Measurements from ENCODE around the gene PLCG2. TPM values are rescaled to one million over a fixed set of nuclear protein-coding genes. Genes with fewer than 3 reads are reported as not detected.
"Not testable (repeated sequence)": the region's sequence is repeated elsewhere in the genome, so short reads cannot be mapped to it uniquely, and the experiment has no call there.

The PLCG2 gene
- total RNA-seq, 1 experiment from 2014 or later = 0.08 TPM

DNA sequence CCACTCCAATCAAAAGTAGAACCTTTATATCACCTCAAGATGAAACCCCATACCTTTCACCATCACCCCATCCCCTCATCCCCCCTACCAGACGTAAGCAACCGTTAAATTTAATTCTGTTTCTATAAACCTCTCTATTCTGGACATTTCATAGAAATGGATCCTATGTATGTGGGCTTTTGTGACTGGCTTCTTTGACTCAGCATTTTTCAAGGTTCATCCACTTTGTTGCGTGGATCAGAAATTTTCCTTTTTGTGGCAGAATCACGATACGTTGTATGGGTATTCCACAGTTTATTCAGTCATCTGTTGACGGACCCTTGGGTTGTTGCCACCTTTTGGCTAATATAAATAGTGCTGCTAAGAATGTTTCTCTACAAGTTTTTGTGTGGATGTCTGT lies 8.6 kb downstream of the PLCG2 start:
- Histone ChIP-seq H3K4me3 (no peak overlapping the region), H3K36me3 (no peaks in the 10 kb centered on the region), H3K4me1 (replicated peaks) (no peaks in the 10 kb centered on the region), H3K27ac (no peak overlapping the region), H3K27me3 (replicated peaks) (0 out of 2 replicates have a peak, but pooled peaks cover 3% of the 10 kb centered on the region), H3K9me3 (replicated peaks) (no peaks in the 10 kb centered on the region)
- no peak for DNase-seq (ENCODE audit: low read depth in 1 of 2, low spot score in 2 of 2)

- no peak for DNase-seq (ENCODE audit: low read depth in 1 of 2, low spot score in 2 of 2)
- H3K36me3 ChIP-seq = no peaks in the 10 kb centered on the region
- H3K4me3 ChIP-seq = no peak overlapping the region
- no peaks in the 10 kb centered on the region for H3K9me3 ChIP-seq (replicated peaks)
- H3K27ac ChIP-seq = no peak overlapping the region
- no peaks in the 10 kb centered on the region for H3K4me1 ChIP-seq (replicated peaks)
- peaks cover 3% of the 10 kb centered on the region; the same call in 1 of the 2 replicates for H3K27me3 ChIP-seq (replicated peaks)
Observed at GRCh38 chr16:81790277-81790676, 11.2 kb downstream of the PLCG2 start.

DNA sequence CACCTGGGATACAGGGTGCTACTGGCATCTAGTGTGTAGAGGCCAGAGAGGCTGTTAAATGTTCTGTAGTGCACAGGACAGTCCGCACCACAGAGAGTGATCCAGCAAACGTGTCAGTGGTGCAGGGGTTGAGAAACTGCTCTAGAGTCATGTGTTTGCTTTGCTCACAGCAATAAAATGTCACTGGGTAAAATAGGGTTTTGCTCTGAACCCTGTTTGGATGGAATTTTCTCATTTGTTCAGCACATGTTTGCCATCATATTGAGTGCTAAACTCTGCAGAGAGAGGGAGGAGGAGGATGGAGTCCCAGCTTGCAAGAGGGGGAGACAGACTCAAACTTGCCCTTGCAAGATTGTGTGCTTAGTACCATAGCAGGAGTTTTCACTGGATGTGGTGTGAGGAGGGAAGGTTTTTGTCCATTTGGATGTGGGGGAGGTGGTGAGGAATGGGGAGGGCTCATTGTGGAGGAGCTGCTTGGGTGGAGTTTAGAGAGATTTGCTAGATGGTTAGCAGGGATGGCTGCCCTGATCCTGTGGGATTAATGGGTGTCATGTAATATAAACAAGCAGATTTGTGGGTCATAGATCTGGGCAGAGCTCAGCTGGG lies 11.8 kb downstream of the PLCG2 start:
- H3K36me3 ChIP-seq = no peaks in the 10 kb centered on the region
- no peak overlapping the region for H3K4me3 ChIP-seq
- no peak for DNase-seq (ENCODE audit: low read depth in 1 of 2, low spot score in 2 of 2)
- H3K9me3 ChIP-seq (replicated peaks) = no peaks in the 10 kb centered on the region
- peaks cover 3% of the 10 kb centered on the region; the same call in 1 of the 2 replicates for H3K27me3 ChIP-seq (replicated peaks)
- H3K4me1 ChIP-seq (replicated peaks) = no peaks in the 10 kb centered on the region
- no peak overlapping the region for H3K27ac ChIP-seq

DNA sequence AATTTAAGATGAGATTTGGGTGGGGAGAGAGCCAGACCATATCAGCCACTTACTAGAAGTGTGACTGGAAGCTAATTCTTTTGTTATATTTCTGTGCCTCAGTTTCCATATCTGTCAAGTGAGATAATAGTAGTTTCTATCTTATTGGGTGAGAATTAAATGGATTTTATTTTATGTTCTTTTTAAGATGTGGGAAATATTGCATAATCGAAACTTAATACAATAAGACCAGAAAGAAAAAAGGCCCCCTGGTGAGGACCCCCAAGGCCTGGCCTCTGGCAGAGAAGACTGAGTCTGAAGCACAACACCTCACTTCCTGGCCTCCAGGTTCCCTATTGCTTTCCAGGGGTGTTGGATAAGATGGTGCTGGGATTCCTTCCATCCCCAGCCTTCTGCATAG lies 13.7 kb downstream of the PLCG2 start:
- Histone ChIP-seq H3K9me3 (replicated peaks) (no peaks in the 10 kb centered on the region), H3K4me3 (no peak overlapping the region), H3K4me1 (replicated peaks) (no peaks in the 10 kb centered on the region), H3K27ac (no peak overlapping the region), H3K27me3 (replicated peaks) (peaks cover 3% of the 10 kb centered on the region; the same call in 1 of the 2 replicates), H3K36me3 (no peaks in the 10 kb centered on the region)
- DNase-seq (ENCODE audit: low read depth in 1 of 2, low spot score in 2 of 2) = no peak

- H3K27me3 ChIP-seq (replicated peaks) = peaks cover 3% of the 10 kb centered on the region; the same call in 1 of the 2 replicates
- no peak for DNase-seq (ENCODE audit: low read depth in 1 of 2, low spot score in 2 of 2)
- no peaks in the 10 kb centered on the region for H3K9me3 ChIP-seq (replicated peaks)
- H3K36me3 ChIP-seq = no peaks in the 10 kb centered on the region
- H3K27ac ChIP-seq = no peak overlapping the region
- H3K4me3 ChIP-seq = no peak overlapping the region
- H3K4me1 ChIP-seq (replicated peaks) = no peaks in the 10 kb centered on the region
Observed at GRCh38 chr16:81795193-81795592, 16.1 kb downstream of the PLCG2 start.

- H3K9me3 ChIP-seq (replicated peaks) = no peaks in the 10 kb centered on the region
- no peaks in the 10 kb centered on the region for H3K36me3 ChIP-seq
- DNase-seq (ENCODE audit: low read depth in 1 of 2, low spot score in 2 of 2) = no peak
- H3K4me1 ChIP-seq (replicated peaks) = no peaks in the 10 kb centered on the region
- peaks cover 3% of the 10 kb centered on the region; the same call in 1 of the 2 replicates for H3K27me3 ChIP-seq (replicated peaks)
- H3K27ac ChIP-seq = no peak overlapping the region
- no peak overlapping the region for H3K4me3 ChIP-seq
Observed at GRCh38 chr16:81796035-81796434, 16.9 kb downstream of the PLCG2 start.

DNA sequence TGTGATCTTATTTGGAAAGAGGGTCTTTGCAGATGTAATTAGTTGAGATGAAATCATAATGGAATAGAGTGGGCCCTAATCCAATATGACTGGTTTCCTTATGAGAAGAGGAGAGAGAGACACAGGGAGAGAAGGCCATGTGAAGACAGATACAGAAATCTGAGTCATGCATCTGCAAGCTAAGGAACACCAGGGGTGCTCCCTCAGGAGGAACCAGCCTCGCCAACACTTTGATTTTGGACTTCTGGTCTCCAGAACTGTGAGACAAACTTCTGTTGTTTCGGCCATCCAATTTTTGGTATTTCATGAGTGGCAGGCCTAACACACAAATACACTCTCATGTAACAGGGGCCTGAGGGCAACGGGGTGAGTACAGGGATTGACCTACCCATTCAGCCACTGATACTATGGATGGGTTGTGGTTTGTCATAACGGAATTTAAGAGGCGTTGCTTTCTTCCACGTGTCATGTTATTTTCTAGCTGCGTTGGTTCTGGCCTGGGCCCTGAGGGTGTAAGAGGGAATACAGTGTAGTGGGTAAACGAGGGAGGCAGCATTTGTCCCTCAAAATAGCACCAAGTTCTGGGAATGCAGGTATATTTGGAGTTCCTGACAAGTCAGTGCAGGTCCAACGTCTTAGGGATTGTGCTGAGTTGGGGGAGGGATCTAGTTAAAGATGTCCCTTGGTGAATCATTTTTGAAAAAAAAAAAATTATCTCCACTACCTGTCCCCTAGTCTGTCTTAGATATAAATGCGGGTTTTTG lies 17.7 kb downstream of the PLCG2 start:
- Histone ChIP-seq H3K4me1 (replicated peaks) (no peaks in the 10 kb centered on the region), H3K9me3 (replicated peaks) (no peaks in the 10 kb centered on the region), H3K27me3 (replicated peaks) (peaks cover 3% of the 10 kb centered on the region; the same call in 1 of the 2 replicates), H3K27ac (no peak overlapping the region), H3K36me3 (no peaks in the 10 kb centered on the region), H3K4me3 (no peak overlapping the region)
- DNase-seq (ENCODE audit: low read depth in 1 of 2, low spot score in 2 of 2) = no peak

DNA sequence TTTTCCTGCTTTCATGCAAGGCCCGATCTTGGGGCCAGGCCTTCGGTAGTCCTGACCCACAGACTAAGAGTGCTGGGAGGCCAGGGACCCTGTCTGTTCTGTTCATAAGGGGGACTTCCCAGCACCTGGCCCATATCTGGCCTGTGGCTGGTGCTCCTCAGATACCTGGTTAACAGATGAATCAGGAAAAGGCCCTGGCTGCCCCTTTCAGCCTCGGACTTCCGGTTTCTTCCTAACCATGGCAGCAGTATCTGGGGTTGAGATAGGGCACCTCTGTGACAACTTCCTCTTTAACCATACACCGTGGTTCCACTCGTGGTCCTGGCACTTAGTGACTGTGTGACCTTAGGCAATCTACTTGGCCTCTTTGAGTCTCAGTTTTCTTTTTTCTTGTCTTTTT lies 18.4 kb downstream of the PLCG2 start:
- Histone ChIP-seq H3K9me3 (replicated peaks) (no peaks in the 10 kb centered on the region), H3K4me1 (replicated peaks) (no peaks in the 10 kb centered on the region), H3K27ac (no peak overlapping the region), H3K27me3 (replicated peaks) (peaks cover 3% of the 10 kb centered on the region; the same call in 1 of the 2 replicates), H3K36me3 (no peaks in the 10 kb centered on the region), H3K4me3 (no peak overlapping the region)
- no peak for DNase-seq (ENCODE audit: low read depth in 1 of 2, low spot score in 2 of 2)

DNA sequence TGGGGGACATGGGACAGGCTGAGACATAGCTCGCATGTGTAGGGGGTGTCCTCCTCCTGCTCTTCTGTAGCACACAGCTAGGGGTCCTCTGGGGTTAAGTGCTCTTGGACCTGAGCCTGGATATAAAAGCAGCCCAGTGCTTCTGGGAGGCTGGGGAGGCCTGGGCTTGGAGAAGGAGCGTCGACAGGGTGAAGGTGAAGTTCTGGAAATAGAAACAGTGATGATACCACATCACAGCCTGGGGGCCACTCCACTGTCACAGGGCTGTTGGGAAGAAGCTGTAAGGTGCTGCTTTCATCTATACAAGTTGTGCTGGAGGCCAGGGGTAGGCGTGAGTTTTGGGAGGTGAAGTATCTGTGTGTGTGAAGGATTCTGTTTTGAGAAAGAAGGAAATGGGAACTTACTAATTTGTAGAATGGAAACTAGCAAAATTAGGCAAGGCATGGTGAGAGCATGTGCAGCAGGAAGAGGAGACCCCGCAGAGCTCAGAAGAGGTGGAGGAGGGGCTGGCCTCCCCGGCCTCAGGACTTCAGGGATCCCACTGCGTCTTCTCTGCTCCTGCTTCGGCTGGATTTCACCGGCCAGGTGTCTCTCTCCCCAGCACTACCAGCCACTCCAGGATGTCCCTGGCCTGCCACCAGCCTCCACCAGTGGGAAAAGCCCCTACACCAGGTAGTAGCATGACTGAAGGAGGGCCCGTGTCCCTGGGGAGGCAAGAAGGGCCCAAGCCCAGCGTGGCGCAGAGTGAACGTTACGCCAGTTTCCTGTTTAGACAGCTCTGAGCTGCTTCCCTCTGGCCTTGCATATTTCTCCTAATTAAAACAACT lies 19.4 kb downstream of the PLCG2 start:
- H3K36me3 ChIP-seq = no peaks in the 10 kb centered on the region
- no peak for DNase-seq (ENCODE audit: low read depth in 1 of 2, low spot score in 2 of 2)
- no peak overlapping the region for H3K4me3 ChIP-seq
- H3K27ac ChIP-seq = no peak overlapping the region
- peaks cover 3% of the 10 kb centered on the region; the same call in 1 of the 2 replicates for H3K27me3 ChIP-seq (replicated peaks)
- no peaks in the 10 kb centered on the region for H3K9me3 ChIP-seq (replicated peaks)
- no peaks in the 10 kb centered on the region for H3K4me1 ChIP-seq (replicated peaks)

DNA sequence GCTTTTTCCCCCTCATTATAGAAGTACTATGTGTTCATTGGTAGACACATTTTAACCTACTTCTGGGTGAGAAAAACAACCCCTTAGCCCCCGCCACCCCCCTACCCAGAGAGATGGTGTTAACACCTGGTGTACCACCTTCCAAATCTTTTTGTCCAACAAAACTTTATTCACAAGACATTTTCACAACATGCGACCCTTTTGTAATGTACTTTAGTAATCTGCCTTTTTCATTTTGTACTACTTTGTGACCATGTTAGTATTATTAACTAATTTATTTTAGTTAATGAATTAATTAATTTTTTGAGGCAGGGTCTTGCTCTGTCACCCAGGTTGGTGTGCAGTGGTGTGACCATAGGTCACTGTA lies 20.0 kb downstream of the PLCG2 start:
- Histone ChIP-seq H3K27me3 (replicated peaks) (no peaks in the 10 kb centered on the region), H3K4me3 (no peak overlapping the region), H3K27ac (no peak overlapping the region), H3K4me1 (replicated peaks) (no peaks in the 10 kb centered on the region), H3K9me3 (replicated peaks) (no peaks in the 10 kb centered on the region), H3K36me3 (no peaks in the 10 kb centered on the region)
- no peak for DNase-seq (ENCODE audit: low read depth in 1 of 2, low spot score in 2 of 2)

GRCh38 chr16:81801724-81802123 lies 22.6 kb downstream of the PLCG2 start:
- H3K4me1 ChIP-seq (replicated peaks); H3K27ac ChIP-seq; H3K4me3 ChIP-seq; H3K27me3 ChIP-seq (replicated peaks); DNase-seq (ENCODE audit: low read depth in 1 of 2, low spot score in 2 of 2); H3K9me3 ChIP-seq (replicated peaks); H3K36me3 ChIP-seq: not testable (repeated sequence)

- H3K27me3 ChIP-seq (replicated peaks) = 0 out of 2 replicates have a peak, but pooled peaks cover 3% of the 10 kb centered on the region
- no peak for DNase-seq (ENCODE audit: low read depth in 1 of 2, low spot score in 2 of 2)
- no peak overlapping the region for H3K4me3 ChIP-seq
- no peak overlapping the region for H3K27ac ChIP-seq
- H3K9me3 ChIP-seq (replicated peaks) = no peaks in the 10 kb centered on the region
- no peaks in the 10 kb centered on the region for H3K36me3 ChIP-seq
- H3K4me1 ChIP-seq (replicated peaks) = no peaks in the 10 kb centered on the region
Observed at GRCh38 chr16:81803332-81803731, 24.2 kb downstream of the PLCG2 start.

- H3K27ac ChIP-seq = no peak overlapping the region
- H3K4me1 ChIP-seq (replicated peaks) = no peaks in the 10 kb centered on the region
- H3K36me3 ChIP-seq = no peaks in the 10 kb centered on the region
- no peak for DNase-seq (ENCODE audit: low read depth in 1 of 2, low spot score in 2 of 2)
- H3K4me3 ChIP-seq = no peak overlapping the region
- 0 out of 2 replicates have a peak, but pooled peaks cover 3% of the 10 kb centered on the region for H3K27me3 ChIP-seq (replicated peaks)
- H3K9me3 ChIP-seq (replicated peaks) = no peaks in the 10 kb centered on the region
Observed at GRCh38 chr16:81804134-81804610, 25.1 kb downstream of the PLCG2 start.

- Histone ChIP-seq H3K4me3 (no peak overlapping the region), H3K9me3 (replicated peaks) (no peaks in the 10 kb centered on the region), H3K36me3 (no peaks in the 10 kb centered on the region), H3K4me1 (replicated peaks) (no peaks in the 10 kb centered on the region), H3K27me3 (replicated peaks) (0 out of 2 replicates have a peak, but pooled peaks cover 3% of the 10 kb centered on the region), H3K27ac (no peak overlapping the region)
- no peak for DNase-seq (ENCODE audit: low read depth in 1 of 2, low spot score in 2 of 2)
Observed at GRCh38 chr16:81806696-81807095, 27.6 kb downstream of the PLCG2 start.
